B cell (primary cell): Measurements from ENCODE around the gene INSR. TPM values are rescaled to one million over a fixed set of nuclear protein-coding genes. Genes with fewer than 3 reads are reported as not detected.

Experiments
- ATAC-seq: fragments of 200-7000 bp; cut with Tn5 transposase; one replicate; pipeline ENCODE4 v1.10.0; 2021; ENCODE audit warnings: low read depth, mild to moderate bottlenecking, moderate number of reproducible peaks, moderate library complexity
- CTCF ChIA-PET: fragments of 350-600 bp; sonication (Branson Sonifier 250); formaldehyde crosslinking; loops from one replicate; lab custom pipeline; 2021; ENCODE audit warnings: antibody characterized with exemption, inconsistent platforms; lab: Charles Lee
- POLR2A ChIA-PET: fragments of 350-600 bp; sonication (Branson Sonifier 250); formaldehyde crosslinking; loops from one replicate; lab custom pipeline; 2021; ENCODE audit warnings: antibody characterized with exemption; lab: Charles Lee
- DNase-seq: peaks from one replicate; pipeline ENCODE4 v3.0.0; 2013
- H2AFZ ChIP-seq: 2 replicates; pipeline ENCODE4 v1.6.1; 2012; ENCODE audit warnings: mild to moderate bottlenecking, low read depth, low read length; ENCODE audit not compliant: insufficient read depth, poor library complexity, severe bottlenecking
- H3K27ac ChIP-seq, 2 donors: 1 replicate in 1 of 2; 2 replicates in 1 of 2; pipeline ENCODE4 v1.5.1; 2012 to 2013; ENCODE audit warnings: low read length in 2 of 2, mild to moderate bottlenecking in 2 of 2, moderate library complexity in 1 of 2
- H3K27me3 ChIP-seq, 4 experiments: fragments of 200-600 bp in 1 of 4; sonication (generic) in 1 of 4; replicated peaks in 1 of 4; 1 replicate in 2 of 4; 2 replicates in 2 of 4; pipeline versions ENCODE4 v1.6.1 to v1.7.0; 2013 to 2016; ENCODE audit warnings: low read length in 3 of 4, mild to moderate bottlenecking in 2 of 4, mixed read lengths in 1 of 4, moderate library complexity in 1 of 4; ENCODE audit not compliant: insufficient read depth in 4 of 4, control insufficient read depth in 3 of 4; ENCODE audit errors: control extremely low read depth in 1 of 4
- H3K36me3 ChIP-seq, 2 experiments: replicated peaks in 1 of 2; 1 replicate in 1 of 2; 2 replicates in 1 of 2; pipeline versions ENCODE4 v1.6.1 to v1.7.1; 2013; ENCODE audit warnings: low read length in 1 of 2; ENCODE audit not compliant: insufficient read depth in 2 of 2, control insufficient read depth in 1 of 2; ENCODE audit errors: control extremely low read depth in 1 of 2, extremely low read depth in 1 of 2
- H3K4me1 ChIP-seq, 2 donors: fragments of 200-600 bp in 1 of 2; sonication (generic) in 1 of 2; 1 replicate in 1 of 2; 2 replicates in 1 of 2; pipeline versions ENCODE4 v1.5.1 to v1.6.1; 2013 to 2017; ENCODE audit warnings: low read length in 2 of 2; ENCODE audit not compliant: control insufficient read depth in 2 of 2, insufficient read depth in 2 of 2
- H3K4me2 ChIP-seq: replicated peaks from 2 replicates; pipeline ENCODE3; 2012; ENCODE audit warnings: mild to moderate bottlenecking, low read depth, low read length; ENCODE audit not compliant: poor library complexity, severe bottlenecking
- H3K4me3 ChIP-seq, 5 experiments: fragments of 200-600 bp in 1 of 5; sonication (generic) in 1 of 5; 1 replicate in 3 of 5; 2 replicates in 2 of 5; pipeline versions ENCODE4 v1.5.1 to v1.7.0; 2011 to 2016; ENCODE audit warnings: low read length in 4 of 5, mild to moderate bottlenecking in 4 of 5, low read depth in 2 of 5, control low read depth in 1 of 5, moderate library complexity in 1 of 5; ENCODE audit not compliant: insufficient read depth in 1 of 5; ENCODE audit errors: control extremely low read depth in 1 of 5, extremely low read depth in 1 of 5
- H3K79me2 ChIP-seq: fragments of 200-600 bp; sonication (generic); one replicate; pipeline ENCODE4 v1.6.0; 2016; ENCODE audit warnings: low read length; ENCODE audit not compliant: control insufficient read depth, insufficient read depth
- H3K9ac ChIP-seq: fragments of 200-600 bp; sonication (generic); 2 replicates; pipeline ENCODE4 v1.6.1; 2017; ENCODE audit warnings: mild to moderate bottlenecking, low read length, moderate library complexity
- H3K9me3 ChIP-seq, 3 donors: one replicate each; pipeline versions ENCODE4 v1.6.1 to v1.7.1; 2013; ENCODE audit warnings: low read length in 2 of 3; ENCODE audit not compliant: control insufficient read depth in 2 of 3, insufficient read depth in 1 of 3; ENCODE audit errors: control extremely low read depth in 1 of 3
- H4K20me1 ChIP-seq: 2 replicates; pipeline ENCODE4 v1.6.0; 2012; ENCODE audit warnings: mild to moderate bottlenecking, low read length; ENCODE audit not compliant: insufficient read depth, control insufficient read depth, poor library complexity, severe bottlenecking
- H3K27ac Mint-ChIP-seq: one replicate; pipeline ENCODE4 v1.8.0; 2021; ENCODE audit warnings: mixed read lengths
- H3K27me3 Mint-ChIP-seq: one replicate; pipeline ENCODE4 v1.8.0; 2021; ENCODE audit warnings: mixed read lengths
- H3K4me1 Mint-ChIP-seq: one replicate; pipeline ENCODE4 v1.8.0; 2021; ENCODE audit warnings: mixed read lengths
- H3K4me3 Mint-ChIP-seq: one replicate; pipeline ENCODE4 v1.8.0; 2021; ENCODE audit warnings: mixed read lengths
- H3K9me3 Mint-ChIP-seq: one replicate; pipeline ENCODE4 v1.8.0; 2022; ENCODE audit warnings: mixed read lengths; ENCODE audit not compliant: insufficient read depth
- CTCF ChIP-seq: fragments of 200-600 bp; IDR thresholded peaks from one replicate; pipeline ENCODE4 v1.8.0; 2022; ENCODE audit warnings: antibody characterized with exemption, mild to moderate bottlenecking
- EZH2 ChIP-seq: IDR thresholded peaks from 2 replicates; pipeline ENCODE4 v1.6.1; 2012; ENCODE audit warnings: borderline replicate concordance, low read depth, mild to moderate bottlenecking, moderate library complexity, low read length; ENCODE audit not compliant: insufficient read depth, poor library complexity, severe bottlenecking
- WGBS: methylation state at CpG from one replicate; pipeline ENCODE4 v1.1.5; 2013; ENCODE audit warnings: missing lambda C conversion rate; ENCODE audit not compliant: insufficient coverage; 5-methylcytosine and 5-hydroxymethylcytosine counted together
- intact Hi-C: fragments of 100-400 bp; cut with micrococcal nuclease; formaldehyde crosslinking; loops from one replicate; pipeline ENCODE4 v1.10.0; 2022
- polyA plus RNA-seq: library from polyadenylated mRNA; depleted of rRNA; stranded (reverse); fragments of >200 nt; gene quantifications from 2 replicates; pipeline ENCODE4 v1.2.3, GENCODE V29; 2012
- total RNA-seq, 2 donors: library from RNA; stranded (reverse); fragments of 120-200 nt in 1 of 2; gene quantifications; 1 replicate in 1 of 2; 2 replicates in 1 of 2; pipeline versions ENCODE4 v1.2.3 to v1.2.4, GENCODE V29; 2013 to 2022

Gene INSR
- total and polyA plus RNA-seq, 2 donors (not counting 1 experiment from before 2014, with no cell fraction given): 1.4 to 6.3 TPM

GRCh38 chr19:7292352-7292949 is 1.8 kb downstream of the INSR start:
- intact Hi-C loops: no loop called here
- TF ChIP-seq CTCF (no peak), EZH2 (no peak)
- Histone ChIP-seq H3K4me1 (peaks cover 12 to 22% of the 10 kb centered on the region in 2 donors), H2AFZ (no peak overlapping the region), H3K4me2 (peak overlapping the region; percentile 79), H3K27me3 (peaks cover 0 to 21% (median 5%) of the 10 kb centered on the region in 4 experiments), H3K9me3 (no peaks in the 10 kb centered on the region), H3K36me3 (no peaks in the 10 kb centered on the region), H3K79me2 (no peaks in the 10 kb centered on the region), H3K9ac (no peak overlapping the region), H4K20me1 (no peaks in the 10 kb centered on the region), H3K27ac (no peak overlapping the region), H3K4me3 (no peak overlapping the region)
- CTCF ChIA-PET: no interaction called here
- ATAC-seq (no peak), DNase-seq (no peak)
- peak overlapping the region; percentile 29 for H3K27ac Mint-ChIP-seq
- H3K4me3 Mint-ChIP-seq: peak overlapping the region; percentile 78
- POLR2A ChIA-PET: no interaction called here
- H3K9me3 Mint-ChIP-seq: no peaks in the 10 kb centered on the region
- peaks cover 25% of the 10 kb centered on the region for H3K4me1 Mint-ChIP-seq
- WGBS: 73% methylated on average over 7 of the region's 12 CpGs
- H3K27me3 Mint-ChIP-seq: peaks cover 26% of the 10 kb centered on the region

GRCh38 chr19:7288977-7289376 is 5.2 kb downstream of the INSR start:
- no peak overlapping the region for H3K4me3 ChIP-seq
- Mint-ChIP-seq H3K9me3 (no peaks in the 10 kb centered on the region), H3K27ac (no peak overlapping the region), H3K27me3 (peaks cover 20% of the 10 kb centered on the region), H3K4me1 (peaks cover 18% of the 10 kb centered on the region), H3K4me3 (no peak overlapping the region)
- no peaks in the 10 kb centered on the region for H3K79me2 ChIP-seq
- TF ChIP-seq EZH2 (no peak), CTCF (no peak)
- H3K4me1 ChIP-seq: peaks cover 4 to 12% of the 10 kb centered on the region in 2 donors
- DNase-seq: no peak
- ChIA-PET POLR2A (interaction anchor here (0.5 kb wide), 1 partner anchor 63 kb away, joined by 5 read pairs; no protein-coding TSS in a partner anchor), CTCF (interaction anchor here (0.7 kb wide), 2 partner anchors 274 to 1712 kb away, joined by 3 to 7 read pairs; no protein-coding TSS in a partner anchor)
- no peak overlapping the region for H3K9ac ChIP-seq
- no peaks in the 10 kb centered on the region for H3K9me3 ChIP-seq
- no peak for ATAC-seq
- no peaks in the 10 kb centered on the region for H4K20me1 ChIP-seq
- H3K27ac ChIP-seq: no peak overlapping the region
- no peak overlapping the region for H2AFZ ChIP-seq
- H3K4me2 ChIP-seq: no peak overlapping the region
- intact Hi-C loops: no loop called here
- H3K36me3 ChIP-seq: no peaks in the 10 kb centered on the region
- peaks cover 0 to 11% (median 0%) of the 10 kb centered on the region in 4 experiments for H3K27me3 ChIP-seq
- 97% methylated on average over 5 of the region's 6 CpGs for WGBS
